SHP77 (cell line): ENCODE results near the gene ACVRL1.

Experiments used
- DNase-seq, 2 experiments: peaks; one replicate each; lab custom pipeline; 2025; lab: John Stamatoyannopoulos, UW

ACVRL1 gene

DNA sequence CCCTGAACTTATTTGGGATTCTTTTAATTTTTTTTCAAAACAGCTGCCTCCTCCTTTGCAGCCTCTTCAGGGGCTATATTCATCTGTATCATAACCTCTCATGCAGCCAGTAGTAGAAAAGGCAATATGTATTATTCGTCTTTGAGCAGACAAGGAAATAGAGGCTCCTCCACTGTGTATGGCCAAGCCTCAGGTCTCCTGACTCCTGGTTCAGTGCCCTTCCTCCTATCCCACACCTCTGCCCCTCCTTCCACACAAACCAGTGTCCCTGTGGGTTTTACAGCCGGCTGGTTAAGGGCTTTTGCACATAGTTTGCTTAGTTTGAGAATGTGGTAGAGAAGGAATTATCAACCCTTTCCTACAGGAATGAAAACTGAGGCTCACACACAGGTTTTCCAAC lies 8.8 kb upstream of the ACVRL1 start:
- no peak for DNase-seq

- DNase-seq, result no peak
Observed at GRCh38 chr12:51898937-51899336, 8.4 kb upstream of the ACVRL1 start.

DNA sequence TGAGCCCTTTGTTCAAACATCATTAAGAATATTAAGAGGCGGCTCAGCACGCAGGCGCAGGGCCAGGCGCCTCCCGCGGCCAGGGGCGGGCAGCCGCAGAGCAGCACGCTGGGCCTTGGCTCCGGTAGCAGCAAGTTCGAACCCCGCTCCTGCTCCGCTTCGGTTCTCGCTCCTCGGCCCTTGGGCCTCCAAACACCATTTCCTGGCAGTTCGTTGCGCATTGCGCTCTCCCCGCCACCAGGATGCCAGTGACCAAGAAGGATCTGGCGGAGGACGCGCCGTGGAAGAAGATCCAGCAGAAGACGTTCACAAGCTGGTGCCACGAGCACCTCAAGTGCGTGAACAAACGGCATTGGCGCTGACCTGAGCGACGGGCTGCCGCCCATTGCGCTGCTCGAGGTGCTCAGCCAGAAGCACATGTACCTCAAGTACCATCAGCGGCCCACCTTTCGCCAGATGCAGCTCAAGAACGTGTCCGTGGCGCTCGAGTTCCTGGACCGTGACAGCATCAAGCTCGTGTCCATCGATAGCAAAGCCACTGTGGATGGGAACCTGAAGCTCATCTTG lies 6.9 kb upstream of the ACVRL1 start:
- DNase-seq, result no peak

GRCh38 chr12:51901121-51901817 lies 6.0 kb upstream of the ACVRL1 start:
- DNase-seq, result no peak

DNA sequence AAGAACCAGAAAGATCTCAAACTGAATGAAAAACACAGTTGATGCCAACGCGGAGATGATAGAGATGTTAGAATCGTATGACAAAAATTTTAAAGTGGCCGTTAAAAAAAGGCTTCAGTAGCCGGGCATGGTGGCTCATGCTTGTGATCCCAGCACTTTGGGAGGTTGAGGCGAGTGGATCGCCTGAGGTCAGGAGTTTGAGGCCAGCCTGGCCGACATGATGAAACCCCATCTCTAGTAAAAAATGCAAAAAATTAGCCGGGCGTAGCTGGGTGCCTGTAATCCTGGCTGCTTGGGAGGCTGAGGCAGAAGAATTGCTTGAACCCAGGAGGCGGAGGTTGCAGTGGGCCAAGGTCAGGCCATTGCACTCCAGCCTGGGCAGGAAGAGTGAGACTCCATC lies 5.4 kb upstream of the ACVRL1 start:
- no peak for DNase-seq

DNA sequence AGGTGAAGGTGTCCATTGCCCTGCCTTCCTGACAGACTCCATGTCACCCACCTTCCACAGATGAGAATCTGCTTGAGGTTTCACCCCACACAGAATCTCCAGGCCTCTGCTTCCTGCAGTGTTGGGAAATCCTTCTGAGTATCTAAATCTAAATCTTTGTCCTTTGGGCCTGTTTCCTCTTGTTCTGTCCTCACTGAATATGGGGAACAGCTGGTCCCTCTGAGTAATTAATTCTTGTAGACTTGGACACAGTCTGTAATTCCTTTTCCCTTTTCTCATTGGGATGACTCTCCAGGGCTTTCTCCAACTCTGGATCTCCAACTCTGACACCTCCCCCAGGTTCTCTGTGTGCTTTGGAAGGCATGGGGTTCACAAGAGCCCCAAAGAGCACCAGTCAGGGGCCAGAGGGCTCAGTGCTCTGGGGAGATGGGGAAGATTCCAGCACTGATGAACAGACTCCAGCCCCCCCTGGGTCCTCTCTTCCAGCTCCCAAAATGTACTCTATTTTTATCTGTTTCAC lies 2.3 kb upstream of the ACVRL1 start:
- no peak for DNase-seq

GRCh38 chr12:51905471-51906429 lies 1.6 kb upstream of the ACVRL1 start:
- DNase-seq, result no peak

DNA sequence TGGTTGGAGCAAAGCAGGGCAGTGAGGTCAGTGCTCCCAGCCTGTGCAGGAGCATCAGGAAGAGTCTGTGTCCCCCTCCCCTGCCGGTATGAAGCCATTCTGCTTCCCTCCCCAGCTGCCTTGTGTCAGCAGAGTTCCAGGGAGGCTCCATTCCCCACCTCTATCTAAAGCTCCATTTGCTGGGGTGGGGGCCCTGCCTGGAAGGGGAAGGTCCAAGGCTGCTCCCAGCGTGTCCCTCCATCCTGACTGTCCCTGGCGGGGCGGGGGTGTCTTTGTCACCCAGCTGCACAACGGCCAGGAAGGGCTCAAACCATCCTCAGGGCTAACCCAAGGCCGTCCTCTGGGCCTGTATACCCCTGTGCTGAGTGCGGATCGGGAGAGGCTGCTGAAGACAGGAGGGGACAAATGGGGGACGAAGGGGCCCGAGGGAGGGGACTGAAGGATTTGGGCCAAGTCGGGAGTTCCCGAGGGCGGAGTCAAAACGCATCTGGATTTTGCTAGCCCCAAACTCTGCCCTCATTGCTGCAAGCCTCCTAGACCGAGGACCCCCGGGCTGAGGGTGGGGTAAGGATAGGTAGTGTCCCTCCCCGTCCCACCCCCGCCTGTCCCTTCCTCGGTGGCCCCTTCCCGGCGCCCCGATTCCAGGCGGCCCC lies 748 bp upstream of the ACVRL1 start:
- no peak for DNase-seq

GRCh38 chr12:51907856-51908425 lies 637 bp downstream of the ACVRL1 start:
- DNase-seq, result no peak

DNA sequence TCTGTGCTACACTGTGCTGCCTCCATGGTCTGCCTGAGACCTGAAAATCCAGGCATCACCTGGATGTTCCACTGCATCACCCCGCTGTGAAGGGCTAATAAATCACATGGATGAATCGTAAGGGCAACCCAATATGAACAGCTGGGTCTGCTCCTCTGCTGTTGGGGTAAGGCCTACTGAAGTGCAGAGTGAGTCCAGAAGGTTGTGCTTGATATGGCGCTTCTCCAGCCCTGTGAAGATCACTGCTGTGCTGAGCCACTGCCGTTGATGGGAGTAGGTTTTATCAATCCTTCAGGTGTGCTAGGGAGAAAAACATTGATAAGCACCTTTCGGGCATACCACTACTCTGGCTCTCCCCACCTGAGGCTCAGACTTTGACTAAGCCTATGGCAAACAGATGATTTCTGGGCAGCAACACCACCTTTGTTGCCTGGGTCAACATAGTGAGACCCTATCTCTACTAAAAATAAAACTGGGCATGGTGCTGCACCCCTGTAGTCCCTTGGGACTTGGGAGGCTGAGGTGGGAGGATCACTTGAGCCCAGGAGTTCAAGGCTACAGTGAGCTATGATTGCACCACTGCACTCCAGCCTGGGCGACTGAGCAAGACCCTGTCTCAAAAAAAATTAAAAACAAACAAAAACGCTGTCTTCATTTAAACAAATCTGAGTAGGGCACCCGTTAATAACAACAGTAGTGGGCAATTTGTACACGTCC lies 1.7 kb downstream of the ACVRL1 start:
- no peak for DNase-seq

DNA sequence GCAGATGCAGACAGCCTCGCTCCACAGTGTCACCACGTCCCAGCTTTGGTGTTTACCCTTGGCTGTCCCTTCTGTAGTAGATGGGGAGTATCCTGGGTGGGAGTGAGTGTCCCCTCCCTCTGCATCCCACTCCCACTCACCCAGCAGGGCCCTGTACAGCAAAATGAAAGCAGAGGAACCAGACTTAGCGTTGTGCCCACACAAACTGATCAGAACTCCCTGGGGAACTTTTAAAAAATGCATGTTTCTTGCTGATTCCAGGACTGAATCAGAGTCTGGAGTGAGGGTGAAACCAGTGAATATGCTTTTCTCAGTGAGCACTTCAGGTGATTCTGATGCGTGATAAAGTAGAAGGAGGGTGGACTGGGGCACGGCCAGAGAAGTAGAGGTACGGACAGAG lies 2.9 kb downstream of the ACVRL1 start:
- DNase-seq, result no peak

DNA sequence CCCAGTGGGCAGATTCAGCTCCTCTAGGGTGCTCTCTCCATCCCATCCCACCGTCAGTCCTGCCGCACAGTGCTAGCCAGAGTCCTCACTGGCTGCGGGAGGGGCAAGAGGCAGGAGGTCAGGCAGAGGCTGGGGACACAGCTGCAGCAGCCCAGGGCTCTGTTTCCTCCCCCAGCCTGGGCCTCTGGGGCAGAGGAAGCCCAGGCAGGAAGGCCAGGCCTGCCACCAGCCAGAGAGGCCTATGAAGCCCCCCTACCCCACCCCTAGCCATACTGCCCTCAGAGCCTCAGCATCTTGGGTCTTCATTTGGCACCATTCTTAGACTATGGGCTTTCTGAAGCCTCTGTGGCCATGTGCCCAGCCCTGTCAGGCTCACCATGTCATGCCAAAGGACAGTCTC lies 3.4 kb downstream of the ACVRL1 start:
- no peak for DNase-seq

DNA sequence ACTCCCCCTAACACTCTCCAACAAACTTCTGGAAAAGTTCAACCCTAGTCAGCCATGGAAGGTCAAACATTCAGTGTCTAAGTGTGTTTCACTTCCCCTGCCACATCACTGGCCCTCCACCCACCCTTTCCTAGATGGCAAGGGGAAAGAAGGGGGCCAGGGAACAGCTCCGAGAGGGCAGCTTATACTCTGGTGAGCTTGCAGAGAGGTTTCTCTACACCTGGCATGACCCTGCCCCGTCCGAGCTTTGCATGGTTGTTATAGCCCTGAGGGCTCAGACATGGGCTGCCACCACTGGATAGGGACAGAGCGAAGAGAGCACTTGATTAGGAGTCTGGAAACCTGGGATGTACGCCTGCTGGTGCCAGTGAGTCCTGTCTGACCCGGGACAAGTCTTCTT lies 4.0 kb downstream of the ACVRL1 start:
- DNase-seq, result no peak

- no peak for DNase-seq
Observed at GRCh38 chr12:51911788-51912711, 4.7 kb downstream of the ACVRL1 start.

- DNase-seq, result no peak
Observed at GRCh38 chr12:51913071-51914033, 6.0 kb downstream of the ACVRL1 start.

- DNase-seq, result no peak
Observed at GRCh38 chr12:51914034-51914923, 7.0 kb downstream of the ACVRL1 start.

DNA sequence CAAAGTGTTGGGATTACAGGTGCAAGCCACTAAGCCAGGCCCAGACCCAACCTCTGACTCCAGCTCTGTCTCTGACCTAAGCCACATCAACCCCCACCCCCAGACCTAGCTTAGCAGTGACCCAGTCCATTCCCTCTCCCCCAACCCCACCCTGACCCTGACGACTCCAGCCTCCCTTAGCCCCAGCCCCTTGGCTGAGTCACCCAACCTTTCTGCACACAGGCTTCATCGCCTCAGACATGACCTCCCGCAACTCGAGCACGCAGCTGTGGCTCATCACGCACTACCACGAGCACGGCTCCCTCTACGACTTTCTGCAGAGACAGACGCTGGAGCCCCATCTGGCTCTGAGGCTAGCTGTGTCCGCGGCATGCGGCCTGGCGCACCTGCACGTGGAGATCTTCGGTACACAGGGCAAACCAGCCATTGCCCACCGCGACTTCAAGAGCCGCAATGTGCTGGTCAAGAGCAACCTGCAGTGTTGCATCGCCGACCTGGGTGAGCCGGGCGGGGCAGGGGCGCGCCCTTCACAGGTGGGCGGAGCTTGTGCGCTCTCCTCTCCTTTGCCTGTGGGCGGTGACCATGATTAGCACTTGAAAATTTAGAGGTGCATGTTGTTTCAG lies 7.8 kb downstream of the ACVRL1 start:
- no peak for DNase-seq
